Central memory CD8-positive, alpha-beta T cell (primary cell): Measurements from ENCODE around the gene TSR3.

Source experiments
- ATAC-seq: fragments of 150-1000 bp; cut with Tn5 transposase; replicated peaks from 2 replicates; pipeline ENCODE4 v1.10.0; 2022; ENCODE audit warnings: mild to moderate bottlenecking, moderate FRiP score, moderate number of reproducible peaks; ENCODE audit not compliant: poor library complexity, severe bottlenecking; ENCODE audit errors: extremely low read depth
- DNase-seq, 2 donors: peaks; one replicate each; pipeline ENCODE4 v3.0.0; 2021; ENCODE audit warnings: low spot score in 2 of 2
- H3K27ac Mint-ChIP-seq: one replicate; pipeline ENCODE4 v1.8.0; 2022; ENCODE audit warnings: low read depth, mild to moderate bottlenecking, moderate library complexity, mixed read lengths
- H3K27me3 Mint-ChIP-seq: one replicate; pipeline ENCODE4 v1.8.0; 2022; ENCODE audit warnings: mixed read lengths
- H3K36me3 Mint-ChIP-seq: one replicate; pipeline ENCODE4 v1.8.0; 2022; ENCODE audit warnings: mild to moderate bottlenecking, moderate library complexity, mixed read lengths; ENCODE audit not compliant: insufficient read depth
- H3K4me1 Mint-ChIP-seq: one replicate; pipeline ENCODE4 v1.8.0; 2022; ENCODE audit warnings: mixed read lengths
- H3K4me3 Mint-ChIP-seq: one replicate; pipeline ENCODE4 v1.8.0; 2022; ENCODE audit warnings: mild to moderate bottlenecking, moderate library complexity, mixed read lengths
- H3K9me3 Mint-ChIP-seq: one replicate; pipeline ENCODE4 v1.8.0; 2022; ENCODE audit warnings: mixed read lengths

The TSR3 gene

DNA sequence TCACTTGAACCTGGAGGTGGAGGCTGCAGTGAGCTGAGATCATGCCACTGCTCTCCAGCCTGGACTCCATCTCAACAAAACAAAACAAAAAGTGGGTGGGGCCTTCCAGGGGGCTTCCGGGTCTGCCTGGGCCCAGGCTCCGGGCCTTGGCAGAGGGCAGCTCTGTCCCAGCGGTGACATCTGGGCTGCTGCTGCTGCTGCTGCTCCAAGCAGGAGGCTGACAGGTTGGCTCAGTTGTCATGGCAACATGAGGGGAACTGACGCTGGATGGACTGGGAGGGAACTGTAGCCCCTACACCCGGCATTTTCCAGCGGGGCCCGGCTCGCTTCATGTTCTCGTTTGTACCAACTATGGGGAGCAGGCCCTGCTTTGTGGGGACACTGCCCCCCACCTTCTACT lies 14.2 kb downstream of the TSR3 start:
- Mint-ChIP-seq H3K36me3 (peaks cover 7% of the 10 kb centered on the region), H3K9me3 (no peaks in the 10 kb centered on the region), H3K4me1 (peaks cover 9% of the 10 kb centered on the region), H3K4me3 (no peak overlapping the region), H3K27ac (no peak overlapping the region), H3K27me3 (peaks cover 4% of the 10 kb centered on the region)
- ATAC-seq (no peak), DNase-seq (no peak)

- peaks cover 8% of the 10 kb centered on the region for H3K27me3 Mint-ChIP-seq
- H3K27ac Mint-ChIP-seq = no peak overlapping the region
- H3K4me3 Mint-ChIP-seq = no peak overlapping the region
Measured at GRCh38 chr16:1336619-1337018, 15.1 kb downstream of the TSR3 start.

DNA sequence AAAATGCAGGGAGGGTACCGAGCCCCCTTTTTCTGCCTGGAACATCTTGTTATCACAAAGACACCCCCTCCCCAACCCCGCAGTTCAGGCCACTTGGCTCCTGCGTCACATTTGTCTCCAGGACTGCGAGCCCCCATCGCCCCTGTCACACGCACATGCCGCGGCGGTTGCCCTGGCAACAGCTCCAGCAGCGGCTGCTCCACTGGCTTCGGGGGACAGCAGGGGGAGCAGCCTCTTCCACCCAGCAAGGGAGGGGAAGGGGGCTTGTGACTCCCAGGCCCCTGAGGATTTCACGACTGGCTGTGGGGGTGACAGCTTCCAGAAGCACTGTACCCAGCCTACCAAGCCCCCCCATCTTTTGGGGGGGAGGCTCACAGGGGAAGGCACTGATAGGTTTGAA lies 15.7 kb downstream of the TSR3 start:
- H3K27ac Mint-ChIP-seq = no peak overlapping the region
- H3K36me3 Mint-ChIP-seq = peaks cover 11% of the 10 kb centered on the region
- H3K4me1 Mint-ChIP-seq = peaks cover 17% of the 10 kb centered on the region
- H3K9me3 Mint-ChIP-seq = no peaks in the 10 kb centered on the region
- no peak for ATAC-seq
- no peak for DNase-seq
- H3K27me3 Mint-ChIP-seq = peaks cover 8% of the 10 kb centered on the region
- no peak overlapping the region for H3K4me3 Mint-ChIP-seq

More at GRCh38 chr16:1336619-1337018, 15.1 kb downstream of the TSR3 start:
- DNase-seq (no peak), ATAC-seq (no peak)
- peaks cover 10% of the 10 kb centered on the region for H3K36me3 Mint-ChIP-seq
- H3K9me3 Mint-ChIP-seq = no peaks in the 10 kb centered on the region
- H3K4me1 Mint-ChIP-seq = peaks cover 11% of the 10 kb centered on the region

GRCh38 chr16:1335211-1335971 lies 16.3 kb downstream of the TSR3 start:
- H3K36me3 Mint-ChIP-seq = peaks cover 11% of the 10 kb centered on the region
- peaks cover 17% of the 10 kb centered on the region for H3K4me1 Mint-ChIP-seq
- peak overlapping the region; percentile 47 for H3K4me3 Mint-ChIP-seq
- ATAC-seq (no peak), DNase-seq (no peak)
- H3K9me3 Mint-ChIP-seq = no peaks in the 10 kb centered on the region
- peaks cover 8% of the 10 kb centered on the region for H3K27me3 Mint-ChIP-seq
- no peak overlapping the region for H3K27ac Mint-ChIP-seq

DNA sequence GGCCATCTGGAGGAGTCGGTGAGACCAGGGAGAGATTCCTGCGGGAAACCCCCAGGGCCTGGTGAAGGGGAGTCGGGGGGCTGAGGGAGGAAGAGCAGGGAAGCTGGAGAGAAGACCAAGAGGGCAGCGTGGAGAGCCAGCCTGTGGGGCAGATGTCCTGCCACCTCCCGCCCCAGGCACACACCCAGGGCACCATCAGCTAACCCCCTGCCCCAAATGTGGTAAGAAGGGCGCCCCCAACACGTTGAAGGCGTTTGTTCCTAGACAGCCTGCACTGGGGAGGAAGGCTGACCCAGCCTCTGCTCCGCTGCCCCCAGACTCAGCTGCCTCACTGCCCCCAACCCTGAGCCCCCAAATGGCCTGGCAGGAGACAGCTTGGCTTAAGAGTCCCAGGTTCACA lies 16.9 kb downstream of the TSR3 start:
- peak overlapping the region; percentile 47 for H3K4me3 Mint-ChIP-seq
- no peak overlapping the region for H3K27ac Mint-ChIP-seq

GRCh38 chr16:1333854-1334700 lies 17.6 kb downstream of the TSR3 start:
- Mint-ChIP-seq H3K9me3 (no peaks in the 10 kb centered on the region), H3K27ac (no peak overlapping the region), H3K4me1 (peaks cover 17% of the 10 kb centered on the region), H3K27me3 (peaks cover 8% of the 10 kb centered on the region), H3K4me3 (peak overlapping the region; percentile 47), H3K36me3 (peaks cover 11% of the 10 kb centered on the region)
- ATAC-seq = no peak
- no peak for DNase-seq

More for the DNA sequence above, 16.9 kb downstream of the TSR3 start:
- DNase-seq = no peak
- peaks cover 11% of the 10 kb centered on the region for H3K36me3 Mint-ChIP-seq
- no peak for ATAC-seq
- peaks cover 17% of the 10 kb centered on the region for H3K4me1 Mint-ChIP-seq
- peaks cover 8% of the 10 kb centered on the region for H3K27me3 Mint-ChIP-seq
- H3K9me3 Mint-ChIP-seq = no peaks in the 10 kb centered on the region

DNA sequence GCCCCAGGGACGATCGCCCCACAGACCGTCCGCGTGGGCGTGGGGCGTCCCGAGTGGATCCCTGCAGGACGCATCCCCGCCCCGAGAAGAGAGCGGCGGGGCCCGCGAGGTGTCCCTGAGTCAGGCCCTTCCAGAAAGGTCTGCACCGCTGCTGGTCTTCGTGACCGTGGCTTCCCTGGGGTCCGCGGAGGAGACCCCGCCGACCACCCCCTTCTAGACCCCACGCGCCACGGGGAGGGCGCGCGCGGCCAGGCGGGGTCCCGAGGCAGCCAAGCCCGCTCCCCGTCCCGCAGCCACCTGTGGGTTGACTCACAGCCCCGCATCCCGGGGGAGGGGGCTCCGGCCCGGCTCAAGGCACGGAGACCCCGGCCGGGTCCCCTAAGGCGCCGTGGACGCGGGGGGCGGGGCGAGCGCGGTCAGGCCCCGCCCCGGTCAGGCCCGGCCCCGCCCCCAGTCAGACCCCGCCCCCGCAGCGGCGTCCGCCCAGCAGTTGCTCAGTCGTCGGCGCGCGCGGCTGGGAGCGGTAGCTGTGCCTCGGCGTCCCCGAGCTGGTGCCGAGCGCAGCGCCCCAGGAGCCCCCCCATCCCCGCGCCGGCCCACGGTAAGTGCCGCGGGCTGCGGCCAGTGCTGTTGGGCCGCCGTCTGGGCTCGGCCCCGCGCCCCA lies 18.4 kb downstream of the TSR3 start, which contains the start of gene BAIAP3:
Gene BAIAP3 (plus strand): TSS at position 497 of the 664 bp plus-strand sequence. CDS start 4,905 bp downstream, outside the sequence.
- Mint-ChIP-seq H3K4me1 (peaks cover 17% of the 10 kb centered on the region), H3K36me3 (peaks cover 13% of the 10 kb centered on the region), H3K27me3 (peaks cover 8% of the 10 kb centered on the region), H3K4me3 (peak within 1 kb of the TSS; percentile 81), H3K27ac (peak within 1 kb of the TSS; percentile 82), H3K9me3 (no peaks in the 10 kb centered on the region)
- DNase-seq (no peak), ATAC-seq (peak; percentile 48)

GRCh38 chr16:1332618-1333148 lies 19.0 kb downstream of the TSR3 start:
- Mint-ChIP-seq H3K4me3 (peak overlapping the region; percentile 81), H3K9me3 (no peaks in the 10 kb centered on the region), H3K36me3 (peaks cover 13% of the 10 kb centered on the region), H3K27me3 (peaks cover 8% of the 10 kb centered on the region), H3K27ac (peak overlapping the region; percentile 82), H3K4me1 (peaks cover 17% of the 10 kb centered on the region)
- DNase-seq (no peak), ATAC-seq (no peak)

DNA sequence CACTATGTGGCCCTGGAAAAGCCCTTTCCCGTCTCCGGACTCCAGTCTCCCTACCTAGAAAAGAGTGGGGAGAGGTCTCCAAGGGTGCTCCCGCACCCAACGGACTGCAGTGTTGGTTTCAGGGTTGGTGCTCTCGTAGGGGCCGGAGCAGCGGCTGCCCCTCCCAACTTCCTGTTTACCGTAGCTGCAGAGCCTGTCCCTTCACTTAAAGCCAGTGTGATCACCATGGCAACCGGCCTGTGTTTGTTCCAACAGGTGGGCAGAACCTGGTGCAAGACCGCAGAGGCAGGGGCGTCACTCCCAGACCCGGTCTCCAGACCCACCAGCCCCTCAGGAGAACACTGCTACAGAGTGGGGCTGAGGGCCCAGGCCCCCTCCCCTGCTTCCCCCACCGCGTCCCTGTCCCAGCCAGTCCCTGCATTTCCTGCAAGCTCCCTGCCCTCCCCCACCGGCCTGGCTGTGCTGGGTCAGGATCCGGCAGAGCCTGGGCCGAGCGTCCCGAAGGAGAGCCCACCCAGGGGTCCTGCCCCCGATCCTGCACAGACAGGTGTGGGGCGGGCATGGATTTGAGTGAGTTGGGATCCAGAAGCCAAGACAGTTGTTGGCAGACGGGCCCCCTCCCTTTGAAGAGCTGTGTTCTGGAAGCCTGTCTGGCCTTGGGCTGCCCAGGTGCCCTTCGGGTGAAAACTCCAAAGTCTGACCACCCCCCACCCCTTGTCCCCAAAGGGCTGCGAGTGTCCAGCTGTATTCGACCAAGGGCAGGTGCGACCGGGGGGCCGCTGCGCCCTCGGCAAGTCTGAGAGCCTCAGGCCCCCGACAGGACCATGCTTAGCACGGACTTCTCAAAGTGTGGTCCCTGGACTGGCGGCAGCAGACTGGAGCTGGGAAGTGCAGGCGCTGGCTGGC lies 19.7 kb downstream of the TSR3 start:
- H3K4me3 Mint-ChIP-seq = peak overlapping the region; percentile 81
- ATAC-seq (peak; percentile 53), DNase-seq (peak in 1 of 2 donors; percentile 59)

DNA sequence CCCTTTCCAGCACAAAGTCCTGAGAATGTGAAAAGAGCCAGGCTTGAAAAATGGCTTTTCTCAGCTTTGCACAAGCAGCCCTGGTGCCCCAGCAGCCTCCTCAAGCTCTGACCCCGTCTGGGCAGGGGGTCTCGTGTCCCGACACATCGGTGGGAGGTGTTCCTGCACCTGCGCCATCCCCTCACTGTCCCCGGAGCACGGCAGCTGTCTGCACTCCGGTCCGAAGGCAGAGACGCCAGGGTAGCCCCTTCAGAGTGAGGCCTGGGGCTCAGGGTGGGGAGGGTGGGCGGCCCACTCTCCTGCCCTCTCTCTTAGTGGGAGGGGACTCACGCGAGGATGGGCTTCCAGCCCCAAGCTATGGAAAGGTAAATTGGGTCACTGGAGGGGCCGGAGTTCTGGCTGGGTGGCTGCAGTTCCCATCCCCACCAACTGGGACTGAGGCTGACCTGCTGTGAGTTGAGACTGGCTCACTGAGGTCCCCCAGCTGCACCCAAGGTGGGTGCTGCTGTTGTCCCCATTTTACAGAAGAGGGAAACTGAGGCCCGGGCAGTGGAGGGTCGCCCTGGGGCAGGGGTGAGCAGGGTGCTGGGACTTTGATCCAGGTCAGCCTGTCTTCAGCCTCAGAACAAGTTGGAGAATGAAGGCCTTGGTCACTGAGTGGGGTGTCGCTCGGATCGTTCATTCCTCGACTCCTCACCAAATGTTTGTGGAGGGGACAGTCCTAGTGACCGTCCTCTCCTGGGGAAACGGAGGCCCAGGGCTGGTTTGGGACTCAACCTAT lies 20.6 kb downstream of the TSR3 start:
- Mint-ChIP-seq H3K27me3 (peaks cover 8% of the 10 kb centered on the region), H3K36me3 (peaks cover 14% of the 10 kb centered on the region), H3K27ac (peak overlapping the region; percentile 82)

More for the DNA sequence above, 19.7 kb downstream of the TSR3 start:
- Mint-ChIP-seq H3K36me3 (peaks cover 13% of the 10 kb centered on the region), H3K27ac (peak overlapping the region; percentile 82), H3K9me3 (no peaks in the 10 kb centered on the region), H3K4me1 (peaks cover 17% of the 10 kb centered on the region), H3K27me3 (peaks cover 8% of the 10 kb centered on the region)

More for the DNA sequence above, 20.6 kb downstream of the TSR3 start:
- H3K9me3 Mint-ChIP-seq = no peaks in the 10 kb centered on the region
- peak overlapping the region; percentile 81 for H3K4me3 Mint-ChIP-seq
- ATAC-seq (no peak), DNase-seq (no peak)
- H3K4me1 Mint-ChIP-seq = peaks cover 17% of the 10 kb centered on the region
